BJ (cell line): ENCODE results near the gene PCYT1A. TPM values are rescaled to one million over a fixed set of nuclear protein-coding genes. Genes with fewer than 3 reads are reported as not detected.

ENCODE experiments used
- CTCF ChIA-PET: fragments of 350-600 bp; formaldehyde crosslinking; extraction: SDS; loops from one replicate; lab custom pipeline; 2021; ENCODE audit warnings: antibody characterized with exemption, inconsistent platforms; lab: Yijun Ruan, JAX
- POLR2A ChIA-PET: fragments of 300-600 bp; sonication (Branson Sonifier 250); formaldehyde crosslinking; extraction: SDS; loops from one replicate; lab custom pipeline; 2021; ENCODE audit warnings: antibody characterized with exemption; lab: Charles Lee
- DNase-seq: peaks from one replicate; pipeline ENCODE4 v3.0.0-alpha.2; 2011; ENCODE audit warnings: low read depth
- H3K27me3 ChIP-seq: 2 replicates; pipeline ENCODE4 v1.6.0; 2011; ENCODE audit warnings: low read length; ENCODE audit not compliant: control insufficient read depth, insufficient read depth
- H3K36me3 ChIP-seq: 2 replicates; pipeline ENCODE4 v1.5.1; 2011; ENCODE audit warnings: low read length; ENCODE audit not compliant: control insufficient read depth, insufficient read depth
- H3K4me3 ChIP-seq: 2 replicates; pipeline ENCODE4 v1.5.1; 2011; ENCODE audit warnings: low read depth, mild to moderate bottlenecking, control low read depth, low read length
- CTCF ChIP-seq: IDR thresholded peaks from 2 replicates; pipeline ENCODE4 v1.5.1; 2011; ENCODE audit warnings: low read depth, mild to moderate bottlenecking, control low read depth, inconsistent platforms, low read length, moderate library complexity; ENCODE audit not compliant: insufficient read depth
- polyA plus RNA-seq: library from polyadenylated mRNA; depleted of rRNA; stranded (reverse); fragments of >200 nt; gene quantifications from 2 replicates; pipeline ENCODE4 v1.2.3, GENCODE V29; 2011

Gene PCYT1A
- polyA plus RNA-seq, 1 experiment: 75.0 TPM

- CTCF ChIA-PET: no interaction called here
- H3K4me3 ChIP-seq: no peak overlapping the region; the same call in 1 of the 2 replicates
- H3K36me3 ChIP-seq: no peaks in the 10 kb centered on the region
- TF ChIP-seq CTCF: no peak
- POLR2A ChIA-PET: no interaction called here
- DNase-seq: no peak
- H3K27me3 ChIP-seq: no peaks in the 10 kb centered on the region
Measured at GRCh38 chr3:196327405-196327804, 39.9 kb upstream of the PCYT1A start.

- Histone ChIP-seq H3K4me3 (no peak overlapping the region), H3K27me3 (no peaks in the 10 kb centered on the region), H3K36me3 (no peaks in the 10 kb centered on the region)
- ChIA-PET POLR2A (no interaction called here), CTCF (no interaction called here)
- no peak for TF ChIP-seq CTCF
- DNase-seq: no peak
Measured at GRCh38 chr3:196326936-196327335, 39.4 kb upstream of the PCYT1A start.

- TF ChIP-seq CTCF: 0 out of 2 replicates have a peak, but pooled peaks have one; percentile 24
- H3K27me3 ChIP-seq: no peaks in the 10 kb centered on the region
- no peak for DNase-seq
- POLR2A ChIA-PET: no interaction called here
- no peak overlapping the region for H3K4me3 ChIP-seq
- no peaks in the 10 kb centered on the region for H3K36me3 ChIP-seq
- CTCF ChIA-PET: interaction anchor here (0.6 kb wide), 1 partner anchor 211 kb away, joined by 3 read pairs; no protein-coding TSS in a partner anchor
Measured at GRCh38 chr3:196323691-196324090, 36.2 kb upstream of the PCYT1A start.

- Histone ChIP-seq H3K36me3 (no peaks in the 10 kb centered on the region), H3K4me3 (no peak overlapping the region), H3K27me3 (no peaks in the 10 kb centered on the region)
- DNase-seq: no peak
- POLR2A ChIA-PET: interaction anchor here (0.6 kb wide), 1 partner anchor 11 kb away, joined by 3 read pairs; no protein-coding TSS in a partner anchor
- TF ChIP-seq CTCF: no peak
- CTCF ChIA-PET: interaction anchor here (0.7 to 1.0 kb wide), 2 partner anchors 23 to 85 kb away, joined by 3 to 4 read pairs; no protein-coding TSS in a partner anchor
Measured at GRCh38 chr3:196323016-196323415, 35.5 kb upstream of the PCYT1A start.

- no peaks in the 10 kb centered on the region for H3K27me3 ChIP-seq
- POLR2A ChIA-PET: no interaction called here
- no peaks in the 10 kb centered on the region for H3K36me3 ChIP-seq
- TF ChIP-seq CTCF: no peak
- CTCF ChIA-PET: no interaction called here
- DNase-seq: no peak
- H3K4me3 ChIP-seq: no peak overlapping the region
Measured at GRCh38 chr3:196321162-196321561, 33.6 kb upstream of the PCYT1A start.
